Subcutaneous adipose tissue (tissue), 4 donors: ENCODE measurements around the gene KISS1. TPM values are rescaled to one million over a fixed set of nuclear protein-coding genes. Genes with fewer than 3 reads are reported as not detected.

Experiments
- CTCF ChIP-seq: fragments of 450-650 bp; IDR thresholded peaks from one replicate; pipeline ENCODE4 v1.5.1; 2016; ENCODE audit warnings: low read depth, mild to moderate bottlenecking, control low read depth, antibody characterized with exemption, moderate library complexity
- total RNA-seq, 4 donors: library from RNA; depleted of rRNA; stranded (reverse); fragments of >200 nt; gene quantifications; one replicate each; pipeline ENCODE4 v1.1.0, GENCODE V29; 2016

The KISS1 gene
- total RNA-seq, 4 donors from 2014 or later, result not detected

- no peak for TF ChIP-seq CTCF
Measured at GRCh38 chr1:204194080-204194479, 2.2 kb downstream of the KISS1 start.

- TF ChIP-seq CTCF, result no peak
Measured at GRCh38 chr1:204192589-204193352, 3.5 kb downstream of the KISS1 start.

- no peak for TF ChIP-seq CTCF
Measured at GRCh38 chr1:204192046-204192445, 4.2 kb downstream of the KISS1 start.

- no peak for TF ChIP-seq CTCF
Measured at GRCh38 chr1:204191456-204191855, 4.8 kb downstream of the KISS1 start.

- no peak for TF ChIP-seq CTCF
Measured at GRCh38 chr1:204190212-204191211, 5.8 kb downstream of the KISS1 start.

- TF ChIP-seq CTCF, result no peak
Measured at GRCh38 chr1:204188959-204189639, 7.2 kb downstream of the KISS1 start.
